WTC11 (cell line): ENCODE results near the gene CCDC12.

ENCODE experiments used
- JUN ChIP-seq: sonication (generic); formaldehyde crosslinking; IDR thresholded peaks from 2 replicates; pipeline ENCODE4 v1.8.0; 2023; ENCODE audit warnings: mild to moderate bottlenecking, missing genetic modification reagents
- MYBL2 ChIP-seq: sonication (generic); formaldehyde crosslinking; IDR thresholded peaks from 2 replicates; pipeline ENCODE4 v1.8.1; 2023; ENCODE audit warnings: mild to moderate bottlenecking, moderate library complexity, missing genetic modification reagents
- NFYB ChIP-seq: sonication (generic); formaldehyde crosslinking; conservative IDR thresholded peaks from 2 replicates; pipeline ENCODE4 v1.8.0; 2022; ENCODE audit warnings: low read depth, missing genetic modification reagents
- NR2C2 ChIP-seq: sonication (generic); formaldehyde crosslinking; IDR thresholded peaks from 2 replicates; pipeline ENCODE4 v1.8.0; 2022; ENCODE audit warnings: mild to moderate bottlenecking, missing genetic modification reagents
- PRRX2 ChIP-seq: fragments of 250-450 bp; sonication (Bioruptor Pico); IDR thresholded peaks from 2 replicates; pipeline ENCODE4 v1.8.0; 2021; ENCODE audit warnings: mild to moderate bottlenecking
- RELA ChIP-seq: sonication (generic); formaldehyde crosslinking; IDR thresholded peaks from 2 replicates; pipeline ENCODE4 v1.8.1; 2022; ENCODE audit warnings: missing genetic modification reagents, mild to moderate bottlenecking, borderline replicate concordance
- TCF7 ChIP-seq: sonication (generic); formaldehyde crosslinking; IDR thresholded peaks from 2 replicates; pipeline ENCODE4 v1.8.0; 2022; ENCODE audit warnings: mild to moderate bottlenecking, low read depth, missing genetic modification reagents, moderate library complexity
- ZSCAN18 ChIP-seq: fragments of 250-450 bp; sonication (Bioruptor Pico); IDR thresholded peaks from 2 replicates; pipeline ENCODE4 v2.1.2; 2022; ENCODE audit warnings: mild to moderate bottlenecking, moderate library complexity
- TF ChIP-seq, protein P1 (sequence below): fragments of 200-600 bp; IDR thresholded peaks from 2 replicates; pipeline ENCODE4 v1.8.0; 2022; ENCODE audit warnings: antibody characterized with exemption
- TF ChIP-seq, protein P2 (sequence below): sonication (generic); formaldehyde crosslinking; IDR thresholded peaks from 2 replicates; pipeline ENCODE4 v1.8.0; 2022; ENCODE audit warnings: mild to moderate bottlenecking, missing genetic modification reagents

DNA sequence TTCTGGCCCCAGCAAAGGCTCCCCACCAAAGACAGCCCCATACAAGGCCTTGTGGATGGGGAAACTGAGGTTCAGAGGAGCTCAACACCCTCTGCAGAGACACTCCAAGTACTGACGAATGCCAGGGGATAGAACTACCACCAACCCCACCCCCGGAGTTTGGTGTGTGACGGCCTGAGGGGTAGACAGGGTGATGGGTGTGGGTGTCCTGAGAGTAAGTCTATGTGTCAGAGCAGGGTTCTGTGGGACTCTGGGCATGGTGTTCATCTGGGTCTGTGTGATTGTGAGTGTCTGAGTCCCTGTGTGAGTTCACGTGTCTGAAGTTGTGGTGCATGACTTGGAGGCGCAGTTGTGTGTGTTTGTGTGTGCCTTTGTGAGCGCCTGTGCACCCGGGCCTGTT lies 91.6 kb downstream of the CCDC12 start:
- TF ChIP-seq, protein P1, sequence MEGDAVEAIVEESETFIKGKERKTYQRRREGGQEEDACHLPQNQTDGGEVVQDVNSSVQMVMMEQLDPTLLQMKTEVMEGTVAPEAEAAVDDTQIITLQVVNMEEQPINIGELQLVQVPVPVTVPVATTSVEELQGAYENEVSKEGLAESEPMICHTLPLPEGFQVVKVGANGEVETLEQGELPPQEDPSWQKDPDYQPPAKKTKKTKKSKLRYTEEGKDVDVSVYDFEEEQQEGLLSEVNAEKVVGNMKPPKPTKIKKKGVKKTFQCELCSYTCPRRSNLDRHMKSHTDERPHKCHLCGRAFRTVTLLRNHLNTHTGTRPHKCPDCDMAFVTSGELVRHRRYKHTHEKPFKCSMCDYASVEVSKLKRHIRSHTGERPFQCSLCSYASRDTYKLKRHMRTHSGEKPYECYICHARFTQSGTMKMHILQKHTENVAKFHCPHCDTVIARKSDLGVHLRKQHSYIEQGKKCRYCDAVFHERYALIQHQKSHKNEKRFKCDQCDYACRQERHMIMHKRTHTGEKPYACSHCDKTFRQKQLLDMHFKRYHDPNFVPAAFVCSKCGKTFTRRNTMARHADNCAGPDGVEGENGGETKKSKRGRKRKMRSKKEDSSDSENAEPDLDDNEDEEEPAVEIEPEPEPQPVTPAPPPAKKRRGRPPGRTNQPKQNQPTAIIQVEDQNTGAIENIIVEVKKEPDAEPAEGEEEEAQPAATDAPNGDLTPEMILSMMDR = no peak
- TF ChIP-seq, protein P2, sequence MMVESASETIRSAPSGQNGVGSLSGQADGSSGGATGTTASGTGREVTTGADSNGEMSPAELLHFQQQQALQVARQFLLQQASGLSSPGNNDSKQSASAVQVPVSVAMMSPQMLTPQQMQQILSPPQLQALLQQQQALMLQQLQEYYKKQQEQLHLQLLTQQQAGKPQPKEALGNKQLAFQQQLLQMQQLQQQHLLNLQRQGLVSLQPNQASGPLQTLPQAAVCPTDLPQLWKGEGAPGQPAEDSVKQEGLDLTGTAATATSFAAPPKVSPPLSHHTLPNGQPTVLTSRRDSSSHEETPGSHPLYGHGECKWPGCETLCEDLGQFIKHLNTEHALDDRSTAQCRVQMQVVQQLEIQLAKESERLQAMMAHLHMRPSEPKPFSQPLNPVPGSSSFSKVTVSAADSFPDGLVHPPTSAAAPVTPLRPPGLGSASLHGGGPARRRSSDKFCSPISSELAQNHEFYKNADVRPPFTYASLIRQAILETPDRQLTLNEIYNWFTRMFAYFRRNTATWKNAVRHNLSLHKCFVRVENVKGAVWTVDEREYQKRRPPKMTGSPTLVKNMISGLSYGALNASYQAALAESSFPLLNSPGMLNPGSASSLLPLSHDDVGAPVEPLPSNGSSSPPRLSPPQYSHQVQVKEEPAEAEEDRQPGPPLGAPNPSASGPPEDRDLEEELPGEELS (CRISPR knock-in tag) = no peak
- TF ChIP-seq NFYB (no peak), ZSCAN18 (CRISPR knock-in tag) (no peak), NR2C2 (CRISPR knock-in tag) (no peak), JUN (CRISPR knock-in tag) (no peak), PRRX2 (CRISPR knock-in tag) (no peak), TCF7 (CRISPR knock-in tag) (no peak), MYBL2 (CRISPR knock-in tag) (no peak), RELA (CRISPR knock-in tag) (no peak)
